HepG2 (cell line): Measurements from ENCODE around the gene ARHGEF4. TPM values are rescaled to one million over a fixed set of nuclear protein-coding genes. Genes with fewer than 3 reads are reported as not detected.

Source experiments
- ATAC-seq: fragments of 200-7000 bp; cut with Tn5 transposase; 3 replicates; pipeline ENCODE4 v1.9.1; 2020; ENCODE audit warnings: mild to moderate bottlenecking, moderate library complexity
- BruUV-seq: library from RNA; stranded (reverse); fragments of 400-500 nt; replicated peaks from 2 replicates; lab custom pipeline; 2021; lab: Mats Ljungman, UMichigan
- CTCF ChIA-PET: fragments of 300-600 bp; formaldehyde crosslinking; extraction: SDS; loops from one replicate; lab custom pipeline; 2021; ENCODE audit warnings: low total read pairs, inconsistent platforms, low intra/inter-chr PET ratio; lab: Yijun Ruan, JAX
- POLR2A ChIA-PET: fragments of 350-600 bp; sonication (Branson Sonifier 250); formaldehyde crosslinking; loops from one replicate; lab custom pipeline; 2020; ENCODE audit warnings: antibody characterized with exemption, inconsistent platforms; lab: Yijun Ruan, JAX
- DNase-seq: peaks from one replicate; pipeline ENCODE4 v3.0.0-alpha.2; 2015; ENCODE audit warnings: low spot score
- FAIRE-seq: peaks from 3 replicates; lab custom pipeline; 2011; peaks lifted over from hg19 to GRCh38; lab: Jason Lieb, UNC
- H2AFZ ChIP-seq: one replicate; pipeline ENCODE4 v1.6.1; 2011; ENCODE audit warnings: low read length, inconsistent platforms
- H3K27ac ChIP-seq: fragments of 300-600 bp; 3 replicates; pipeline ENCODE4 v1.8.0; 2011; ENCODE audit warnings: mixed run types, mild to moderate bottlenecking, mixed read lengths, low read length, inconsistent platforms; ENCODE audit not compliant: insufficient read depth; ENCODE audit errors: extremely low read length
- H3K27me3 ChIP-seq, 2 experiments: fragments of 200-600 bp in 1 of 2; 2 replicates in 1 of 2; 3 replicates in 1 of 2; pipeline versions ENCODE4 v1.6.0 to v1.8.0; 2011; ENCODE audit warnings: low read length in 2 of 2, mild to moderate bottlenecking in 2 of 2, moderate library complexity in 2 of 2, inconsistent platforms in 1 of 2; ENCODE audit not compliant: insufficient read depth in 2 of 2, control insufficient read depth in 1 of 2
- H3K36me3 ChIP-seq, 2 experiments: fragments of 200-600 bp in 1 of 2; replicated peaks in 1 of 2; 2 replicates in 1 of 2; 3 replicates in 1 of 2; pipeline versions ENCODE4 v1.5.1 to v1.8.0; 2011; ENCODE audit warnings: low read length in 2 of 2, inconsistent platforms in 1 of 2; ENCODE audit not compliant: insufficient read depth in 2 of 2, control insufficient read depth in 1 of 2
- H3K4me1 ChIP-seq: 2 replicates; pipeline ENCODE4 v1.5.1; 2012; ENCODE audit warnings: low read length, inconsistent platforms; ENCODE audit not compliant: insufficient read depth
- H3K4me2 ChIP-seq: 2 replicates; pipeline ENCODE4 v1.6.0; 2011; ENCODE audit warnings: low read depth, low read length, inconsistent platforms
- H3K4me3 ChIP-seq, 3 experiments: fragments of 200-600 bp in 1 of 3; sonication (generic), shearing (Covaris generic) in 1 of 3; replicated peaks in 1 of 3; 2 replicates each; pipeline ENCODE4 v1.5.1; 2011 to 2016; ENCODE audit warnings: low read length in 3 of 3, inconsistent platforms in 2 of 3, low read depth in 2 of 3, mild to moderate bottlenecking in 2 of 3, control low read depth in 1 of 3, mixed read lengths in 1 of 3; ENCODE audit not compliant: insufficient read depth in 1 of 3
- H3K79me2 ChIP-seq: one replicate; pipeline ENCODE4 v1.6.1; 2011; ENCODE audit warnings: low read length, inconsistent platforms; ENCODE audit not compliant: insufficient read depth
- H3K9ac ChIP-seq: 2 replicates; pipeline ENCODE4 v1.6.0; 2011; ENCODE audit warnings: mild to moderate bottlenecking, low read depth, low read length, inconsistent platforms; ENCODE audit not compliant: insufficient read depth
- H3K9me3 ChIP-seq: 2 replicates; pipeline ENCODE4 v1.5.1; 2012; ENCODE audit warnings: mild to moderate bottlenecking, low read length
- H4K20me1 ChIP-seq: 2 replicates; pipeline ENCODE4 v1.6.0; 2011; ENCODE audit warnings: inconsistent platforms, mild to moderate bottlenecking, low read length, moderate library complexity; ENCODE audit not compliant: insufficient read depth
- AKAP8 ChIP-seq: sonication (generic); formaldehyde crosslinking; IDR thresholded peaks from 2 replicates; pipeline ENCODE4 v1.5.1; 2020; ENCODE audit warnings: mild to moderate bottlenecking, missing genetic modification reagents
- CBFB ChIP-seq: sonication (generic); formaldehyde crosslinking; IDR thresholded peaks from 2 replicates; pipeline ENCODE4 v1.4.0; 2020; ENCODE audit warnings: missing genetic modification reagents
- ZBTB39 ChIP-seq: sonication (generic); formaldehyde crosslinking; IDR thresholded peaks from 2 replicates; pipeline ENCODE4 v1.5.0; 2020; ENCODE audit warnings: missing genetic modification reagents
- ZNF205 ChIP-seq: IDR thresholded peaks from 2 replicates; pipeline ENCODE4 v1.6.1; 2018; ENCODE audit warnings: missing biosample characterization, missing genetic modification reagents
- ZNF451 ChIP-seq: sonication (generic); formaldehyde crosslinking; IDR thresholded peaks from 2 replicates; pipeline ENCODE4 v1.5.0; 2020; ENCODE audit warnings: mild to moderate bottlenecking, missing genetic modification reagents
- WGBS: methylation state at CpG from one replicate; pipeline ENCODE4 v1.1.6; 2017; ENCODE audit warnings: low lambda C conversion rate; 5-methylcytosine and 5-hydroxymethylcytosine counted together
- in situ Hi-C: cut with HindIII; loops from 2 replicates; pipeline ENCODE4 v1.10.0; 2017; ENCODE audit warnings: low pct_unique_long_range_greater_than_20kb; ENCODE audit not compliant: extremely low pct_ligation_motif_present
- intact Hi-C: fragments of 100-400 bp; cut with micrococcal nuclease; formaldehyde crosslinking; loops from one replicate; pipeline ENCODE4 v1.10.0; 2022; ENCODE audit not compliant: unreplicated experiment
- polyA plus RNA-seq, 8 experiments: library from polyadenylated mRNA; depleted of rRNA in 3 of 8; stranded (reverse) in 7 of 8; unstranded in 1 of 8; fragments of >200 nt; fragmentation: Illumina TruSeq in 4 of 8; extraction: Trizol in 4 of 8; gene quantifications; 2 replicates each; pipeline versions ENCODE4 v1.2.1 to v1.2.3, GENCODE V29; 2011 to 2016; ENCODE audit warnings: low read depth in 4 of 8, missing spikeins in 1 of 8, mixed read lengths in 1 of 8; ENCODE audit not compliant: insufficient read depth in 1 of 8
- total RNA-seq, 5 experiments: library from RNA; depleted of rRNA; stranded (reverse); fragments of >200 nt; fragmentation: Illumina TruSeq; extraction: Trizol; gene quantifications; 2 replicates each; pipeline ENCODE4 v1.2.3, GENCODE V29; 2016; ENCODE audit warnings: low read depth in 1 of 5

Gene ARHGEF4
- total and polyA plus RNA-seq, 2 of the 13 experiments (the other 11 are each of a cell fraction or from before 2014, with no cell fraction given): 0.11 to 0.13 TPM

DNA sequence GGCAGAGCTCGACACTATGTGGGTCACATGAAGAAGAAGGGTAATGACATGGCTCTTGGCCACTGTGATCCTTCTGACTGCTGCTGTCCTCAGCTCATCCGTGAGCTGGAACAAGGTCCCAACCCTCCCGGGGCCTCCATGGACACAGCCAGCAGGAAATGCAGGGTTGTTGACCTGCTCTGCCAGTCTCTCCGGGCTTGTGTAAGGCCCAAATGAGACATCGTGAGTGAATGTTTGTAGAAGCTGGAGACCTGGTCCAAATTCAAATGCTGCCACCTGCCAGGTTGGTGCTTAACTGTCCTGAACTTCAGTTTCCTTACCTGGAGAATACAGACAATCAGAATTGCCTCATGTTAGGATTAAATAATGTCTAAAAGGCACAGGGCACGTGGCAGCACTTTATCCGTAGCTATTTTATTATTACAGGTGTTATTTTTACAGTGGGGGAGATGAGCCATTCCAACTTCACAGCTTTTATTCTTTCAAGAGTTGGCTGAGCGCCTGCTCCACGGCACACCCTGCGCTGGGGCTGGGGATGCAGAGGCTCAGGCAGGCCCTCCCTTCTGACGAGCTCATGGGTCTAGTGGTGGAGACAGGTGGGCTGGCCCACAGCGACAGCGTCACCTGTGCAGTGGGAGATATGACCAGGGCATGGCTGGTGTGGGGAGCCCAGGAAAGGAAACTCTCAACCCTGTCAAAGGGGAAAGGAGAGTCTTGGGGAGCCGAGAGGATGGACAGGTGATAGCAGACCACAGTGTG lies 15.1 kb downstream of the ARHGEF4 start:
- no peak for ATAC-seq
- Histone ChIP-seq H3K9ac (no peak overlapping the region), H3K36me3 (no peaks in the 10 kb centered on the region), H4K20me1 (no peaks in the 10 kb centered on the region), H3K27me3 (peaks cover 10 to 46% of the 10 kb centered on the region in 2 experiments; a peak in 3 of 5 replicates), H3K9me3 (no peaks in the 10 kb centered on the region)
- no TSS peak for BruUV-seq
- FAIRE-seq: no peak
- DNase-seq: no peak
- CTCF ChIA-PET: no interaction called here
- TF ChIP-seq ZNF205 (CRISPR knock-in tag): no peak
- no peak for TF ChIP-seq CBFB (CRISPR knock-in tag)
- no peak for TF ChIP-seq ZNF451 (CRISPR knock-in tag)
- no peak for TF ChIP-seq ZBTB39 (CRISPR knock-in tag)
- TF ChIP-seq AKAP8 (CRISPR knock-in tag): no peak
- TF ChIP-seq, all 625 proteins: peak for 0
- Histone ChIP-seq H3K4me3 (no peak overlapping the region), H3K79me2 (no peaks in the 10 kb centered on the region), H3K4me1 (no peaks in the 10 kb centered on the region), H3K27ac (no peak overlapping the region), H2AFZ (no peak overlapping the region), H3K4me2 (no peak overlapping the region)
- POLR2A ChIA-PET: no interaction called here
- 30% methylated on average over 12 of the region's 14 CpGs for WGBS
- in situ Hi-C loops (no loop called here), intact Hi-C loops (no loop called here)
